DND-41 (cell line): ENCODE results near the gene DNM3.

Experiments
- EZH2 ChIP-seq: IDR thresholded peaks from 3 replicates; pipeline ENCODE4 v1.6.1; 2012; ENCODE audit warnings: borderline replicate concordance, low read depth, mild to moderate bottlenecking, moderate library complexity, low read length, inconsistent platforms; ENCODE audit not compliant: severe bottlenecking
- TF ChIP-seq, protein P1 (sequence below): IDR thresholded peaks from 2 replicates; pipeline ENCODE4 v1.5.1; 2012; ENCODE audit warnings: borderline replicate concordance, low read length, moderate library complexity, mild to moderate bottlenecking; ENCODE audit not compliant: poor library complexity, severe bottlenecking; ENCODE audit errors: extremely low read depth

DNA sequence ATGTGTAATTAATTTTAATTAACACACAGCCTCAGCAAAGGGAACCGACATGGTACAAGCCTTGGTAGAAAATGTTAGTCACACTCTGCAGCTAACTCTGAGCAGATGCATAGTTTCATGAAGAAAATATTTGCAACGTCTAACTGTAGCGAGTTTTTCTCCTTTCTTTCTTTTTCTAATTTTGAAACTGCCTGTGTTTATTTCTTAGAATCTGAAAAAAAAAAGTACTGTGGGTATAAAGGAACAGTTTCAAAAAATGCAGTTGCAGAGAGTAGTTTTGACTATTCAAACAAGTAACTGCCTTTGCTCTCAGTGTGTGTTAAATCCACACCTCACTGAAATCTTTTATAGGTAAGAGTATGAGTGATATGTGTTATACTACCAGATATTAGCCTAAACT is 429.3 kb downstream of the DNM3 start:
- TF ChIP-seq, protein P1, sequence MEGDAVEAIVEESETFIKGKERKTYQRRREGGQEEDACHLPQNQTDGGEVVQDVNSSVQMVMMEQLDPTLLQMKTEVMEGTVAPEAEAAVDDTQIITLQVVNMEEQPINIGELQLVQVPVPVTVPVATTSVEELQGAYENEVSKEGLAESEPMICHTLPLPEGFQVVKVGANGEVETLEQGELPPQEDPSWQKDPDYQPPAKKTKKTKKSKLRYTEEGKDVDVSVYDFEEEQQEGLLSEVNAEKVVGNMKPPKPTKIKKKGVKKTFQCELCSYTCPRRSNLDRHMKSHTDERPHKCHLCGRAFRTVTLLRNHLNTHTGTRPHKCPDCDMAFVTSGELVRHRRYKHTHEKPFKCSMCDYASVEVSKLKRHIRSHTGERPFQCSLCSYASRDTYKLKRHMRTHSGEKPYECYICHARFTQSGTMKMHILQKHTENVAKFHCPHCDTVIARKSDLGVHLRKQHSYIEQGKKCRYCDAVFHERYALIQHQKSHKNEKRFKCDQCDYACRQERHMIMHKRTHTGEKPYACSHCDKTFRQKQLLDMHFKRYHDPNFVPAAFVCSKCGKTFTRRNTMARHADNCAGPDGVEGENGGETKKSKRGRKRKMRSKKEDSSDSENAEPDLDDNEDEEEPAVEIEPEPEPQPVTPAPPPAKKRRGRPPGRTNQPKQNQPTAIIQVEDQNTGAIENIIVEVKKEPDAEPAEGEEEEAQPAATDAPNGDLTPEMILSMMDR = no peak
- TF ChIP-seq EZH2 = no peak
